Cardiac muscle cell (in vitro differentiated cells and primary cell): ENCODE measurements around the gene POLR2B. TPM values are rescaled to one million over a fixed set of nuclear protein-coding genes. Genes with fewer than 3 reads are reported as not detected.

Experiments used
- DNase-seq, 2 donors: peaks; one replicate each; pipeline versions ENCODE4 v3.0.0 to v3.0.0-alpha.2; 2010 to 2017; ENCODE audit warnings: low read depth in 1 of 2, low spot score in 1 of 2
- H3K27ac ChIP-seq: fragments of 200-600 bp; sonication (generic); 2 replicates; pipeline ENCODE4 v1.5.1; 2016
- H3K27me3 ChIP-seq: fragments of 200-600 bp; sonication (generic); 2 replicates; pipeline ENCODE4 v1.6.0; 2016; ENCODE audit warnings: control low read depth
- H3K36me3 ChIP-seq: fragments of 200-600 bp; sonication (generic); 2 replicates; pipeline ENCODE4 v1.5.1; 2016; ENCODE audit warnings: control low read depth
- H3K4me1 ChIP-seq: fragments of 200-600 bp; sonication (generic); 2 replicates; pipeline ENCODE4 v1.8.1; 2017; ENCODE audit warnings: low read depth, mild to moderate bottlenecking, mixed run types
- H3K4me3 ChIP-seq: fragments of 200-600 bp; sonication (generic); 2 replicates; pipeline ENCODE4 v1.5.1; 2016; ENCODE audit warnings: mild to moderate bottlenecking
- H3K9me3 ChIP-seq: fragments of 200-600 bp; sonication (generic); 2 replicates; pipeline ENCODE4 v1.5.1; 2017; ENCODE audit warnings: low read depth, mild to moderate bottlenecking, control low read depth
- CTCF ChIP-seq: IDR thresholded peaks from 2 replicates; pipeline ENCODE4 v1.5.1; 2012; ENCODE audit warnings: low read depth, mild to moderate bottlenecking, low read length
- polyA plus RNA-seq: library from polyadenylated mRNA; unstranded; fragments of >200 nt; fragmentation: Nextera tagmentation; extraction: Ambion mirVana; gene quantifications from 2 replicates; pipeline ENCODE4 v1.2.1, GENCODE V29; 2016
- total RNA-seq: library from RNA; depleted of rRNA; stranded (reverse); fragments of >200 nt; gene quantifications from 2 replicates; pipeline ENCODE4 v1.2.3, GENCODE V29; 2016

Gene POLR2B
- total and polyA plus RNA-seq, 2 experiments from 2014 or later, result 65.8 to 137 TPM

- H3K27me3 ChIP-seq, result no peaks in the 10 kb centered on the region
- H3K36me3 ChIP-seq, result no peaks in the 10 kb centered on the region
- H3K4me3 ChIP-seq, result no peak overlapping the region
- TF ChIP-seq CTCF, result no peak
- no peaks in the 10 kb centered on the region for H3K9me3 ChIP-seq
- no peaks in the 10 kb centered on the region for H3K4me1 ChIP-seq
- H3K27ac ChIP-seq, result no peak overlapping the region
- DNase-seq, result no peak
These were observed 37.7 kb upstream of the POLR2B start for GRCh38 chr4:56940971-56941370.

- Histone ChIP-seq H3K4me1 (no peaks in the 10 kb centered on the region), H3K27me3 (no peaks in the 10 kb centered on the region), H3K4me3 (no peak overlapping the region), H3K27ac (no peak overlapping the region), H3K9me3 (no peaks in the 10 kb centered on the region), H3K36me3 (no peaks in the 10 kb centered on the region)
- DNase-seq, result no peak
- no peak for TF ChIP-seq CTCF
These were observed 37.3 kb upstream of the POLR2B start for GRCh38 chr4:56941403-56941802.

GRCh38 chr4:56953680-56954520 lies 24.8 kb upstream of the POLR2B start:
- Histone ChIP-seq H3K9me3 (no peaks in the 10 kb centered on the region), H3K4me3 (no peak overlapping the region)
- no peak for TF ChIP-seq CTCF

DNA sequence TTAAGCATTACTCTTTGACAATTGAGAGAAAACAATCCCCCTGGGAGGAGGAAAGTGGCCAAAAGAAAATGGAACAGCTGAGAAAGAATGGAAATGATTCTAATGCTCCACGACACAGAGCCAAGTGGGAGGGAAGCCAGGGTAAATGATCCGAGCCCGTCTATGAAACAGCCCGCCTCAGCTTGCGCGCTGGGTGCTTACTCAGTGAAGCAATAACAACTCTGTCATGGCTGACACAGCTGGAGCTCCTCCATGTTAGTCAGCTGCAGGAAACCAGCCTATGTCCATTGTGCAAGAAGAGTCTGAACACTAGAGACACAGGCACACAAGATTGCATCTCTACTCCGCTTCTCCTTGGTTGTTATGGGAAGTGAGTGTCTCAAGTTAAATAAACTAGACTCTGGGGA lies 20.6 kb upstream of the POLR2B start:
- peak in 1 of 2 donors; percentile 99 for DNase-seq
- no peak for TF ChIP-seq CTCF
- Histone ChIP-seq H3K27me3 (no peaks in the 10 kb centered on the region), H3K36me3 (no peaks in the 10 kb centered on the region), H3K4me1 (no peaks in the 10 kb centered on the region), H3K9me3 (no peaks in the 10 kb centered on the region), H3K4me3 (no peak overlapping the region), H3K27ac (no peak overlapping the region)

More at GRCh38 chr4:56953680-56954520, 24.8 kb upstream of the POLR2B start:
- H3K36me3 ChIP-seq, result no peaks in the 10 kb centered on the region
- no peaks in the 10 kb centered on the region for H3K27me3 ChIP-seq
- H3K4me1 ChIP-seq, result no peaks in the 10 kb centered on the region
- no peak overlapping the region for H3K27ac ChIP-seq
- no peak for DNase-seq

- H3K27me3 ChIP-seq, result no peaks in the 10 kb centered on the region
- H3K36me3 ChIP-seq, result peaks cover 3% of the 10 kb centered on the region
- H3K9me3 ChIP-seq, result no peaks in the 10 kb centered on the region
- no peak overlapping the region for H3K27ac ChIP-seq
- TF ChIP-seq CTCF, result no peak
- DNase-seq, result no peak
- H3K4me3 ChIP-seq, result no peak overlapping the region
- no peaks in the 10 kb centered on the region for H3K4me1 ChIP-seq
These were observed 19.6 kb upstream of the POLR2B start for GRCh38 chr4:56959100-56959499.
